Fibroblast of lung (primary cell): ENCODE measurements around the gene ATP1B3.

Experiments
- EZH2 ChIP-seq: IDR thresholded peaks from 2 replicates; pipeline ENCODE4 v1.5.1; 2012; ENCODE audit warnings: low read length, control low read depth, mild to moderate bottlenecking; ENCODE audit errors: missing control alignments
- TF ChIP-seq, protein P1 (sequence below), 2 donors: IDR thresholded peaks in 1 of 2; conservative IDR thresholded peaks in 1 of 2; 1 replicate in 1 of 2; 2 replicates in 1 of 2; pipeline ENCODE4 v1.5.1; 2011 to 2012; ENCODE audit warnings: low read length in 2 of 2, control low read depth in 1 of 2, inconsistent platforms in 1 of 2, low read depth in 1 of 2, mild to moderate bottlenecking in 1 of 2

DNA sequence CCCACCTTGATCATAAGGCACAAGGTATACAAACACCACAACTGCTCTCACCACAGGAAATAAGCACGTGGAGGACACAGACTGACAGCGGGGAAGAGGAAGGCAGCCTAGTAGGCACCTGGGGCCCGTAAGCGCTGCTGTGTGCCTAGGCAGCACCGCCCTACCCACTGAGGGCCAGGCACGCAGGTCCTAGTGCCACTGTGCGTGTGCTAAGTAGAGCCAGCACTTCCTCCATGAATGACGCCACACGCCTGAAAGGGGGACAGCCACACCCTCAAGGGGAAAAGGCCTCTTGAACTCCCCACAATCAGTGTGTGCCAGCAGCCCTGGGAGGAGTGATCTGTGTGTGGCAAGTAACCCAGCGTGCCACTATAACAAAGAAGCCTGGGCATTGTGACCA, 73.0 kb downstream of the ATP1B3 start:
- TF ChIP-seq, protein P1, sequence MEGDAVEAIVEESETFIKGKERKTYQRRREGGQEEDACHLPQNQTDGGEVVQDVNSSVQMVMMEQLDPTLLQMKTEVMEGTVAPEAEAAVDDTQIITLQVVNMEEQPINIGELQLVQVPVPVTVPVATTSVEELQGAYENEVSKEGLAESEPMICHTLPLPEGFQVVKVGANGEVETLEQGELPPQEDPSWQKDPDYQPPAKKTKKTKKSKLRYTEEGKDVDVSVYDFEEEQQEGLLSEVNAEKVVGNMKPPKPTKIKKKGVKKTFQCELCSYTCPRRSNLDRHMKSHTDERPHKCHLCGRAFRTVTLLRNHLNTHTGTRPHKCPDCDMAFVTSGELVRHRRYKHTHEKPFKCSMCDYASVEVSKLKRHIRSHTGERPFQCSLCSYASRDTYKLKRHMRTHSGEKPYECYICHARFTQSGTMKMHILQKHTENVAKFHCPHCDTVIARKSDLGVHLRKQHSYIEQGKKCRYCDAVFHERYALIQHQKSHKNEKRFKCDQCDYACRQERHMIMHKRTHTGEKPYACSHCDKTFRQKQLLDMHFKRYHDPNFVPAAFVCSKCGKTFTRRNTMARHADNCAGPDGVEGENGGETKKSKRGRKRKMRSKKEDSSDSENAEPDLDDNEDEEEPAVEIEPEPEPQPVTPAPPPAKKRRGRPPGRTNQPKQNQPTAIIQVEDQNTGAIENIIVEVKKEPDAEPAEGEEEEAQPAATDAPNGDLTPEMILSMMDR (conservative IDR thresholded peaks at IDR 0.05 in 1 of 2, IDR thresholded peaks at IDR 0.05 in 1 of 2; ENCODE audit: low read depth in 1 of 2, low read length in 2 of 2), result no peak
- TF ChIP-seq EZH2, result no peak
